Hepatic stellate cell (primary cell): Measurements from ENCODE around the gene PPP1R37.
A peak's percentile ranks its signal among the peaks of the same experiment; 100 is the strongest.

Source experiments
- DNase-seq: peaks from one replicate; pipeline ENCODE4 v3.0.0; 2011; ENCODE audit warnings: low spot score

PPP1R37 gene

DNA sequence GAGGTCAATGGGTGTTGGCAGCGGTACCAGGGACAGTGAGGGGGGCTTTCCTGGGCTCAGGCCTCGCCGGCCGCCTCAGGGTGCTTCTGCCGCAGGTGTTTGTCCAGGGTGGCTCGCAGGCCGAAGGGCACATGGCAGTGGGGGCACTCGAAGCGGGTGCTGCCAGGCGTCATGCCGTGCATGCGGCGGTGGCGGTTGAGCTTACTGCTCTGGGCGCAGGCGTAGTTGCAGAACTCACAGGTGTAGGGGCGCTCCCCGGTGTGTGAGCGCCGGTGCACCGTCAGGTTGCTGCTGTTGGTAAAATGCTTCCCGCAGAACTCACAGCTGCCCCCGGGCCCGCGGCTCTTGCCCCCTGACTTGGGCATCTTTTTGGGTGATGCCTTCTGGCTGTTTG, 21.4 kb upstream of the PPP1R37 start:
- no peak for DNase-seq

DNA sequence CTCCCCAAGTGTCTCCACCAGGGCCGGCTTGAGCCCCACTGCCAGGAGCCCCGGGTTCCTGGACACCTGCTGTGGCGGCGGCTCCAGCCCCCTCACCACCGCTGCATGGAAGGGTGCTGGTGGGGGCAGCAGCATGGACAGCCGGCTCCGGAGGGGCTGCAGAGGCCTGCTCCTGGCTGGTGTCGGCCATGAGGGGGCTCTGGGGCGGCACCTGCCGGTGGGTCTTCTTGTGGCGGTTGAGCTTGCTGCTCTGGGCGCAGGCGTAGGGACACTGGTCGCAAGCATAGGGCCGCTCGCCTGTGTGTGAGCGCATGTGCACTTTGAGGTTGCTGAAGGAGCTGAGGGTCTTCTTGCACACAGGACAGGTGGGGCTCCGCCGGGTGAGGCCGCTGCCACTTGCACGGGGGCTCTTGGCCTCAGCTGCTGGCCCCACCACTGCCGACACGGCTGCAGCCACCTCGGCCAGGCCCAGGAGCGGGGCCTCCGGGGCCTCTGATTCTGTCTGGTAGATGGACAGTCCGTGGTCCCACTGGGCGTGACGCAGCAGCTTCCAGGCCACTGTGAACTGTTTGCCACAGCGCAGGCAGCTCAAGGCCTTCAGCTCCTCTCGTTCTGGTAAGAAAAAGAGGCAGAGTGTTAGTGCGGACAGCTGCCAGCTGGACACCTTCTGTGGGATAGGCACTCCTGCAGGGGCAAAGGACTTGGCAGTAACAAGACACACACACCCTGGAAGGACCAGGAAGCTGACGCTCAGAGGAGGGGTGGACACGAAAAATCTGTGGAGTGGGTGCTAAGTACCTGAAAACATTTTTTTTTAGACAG, 20.8 kb upstream of the PPP1R37 start:
- DNase-seq = no peak

DNA sequence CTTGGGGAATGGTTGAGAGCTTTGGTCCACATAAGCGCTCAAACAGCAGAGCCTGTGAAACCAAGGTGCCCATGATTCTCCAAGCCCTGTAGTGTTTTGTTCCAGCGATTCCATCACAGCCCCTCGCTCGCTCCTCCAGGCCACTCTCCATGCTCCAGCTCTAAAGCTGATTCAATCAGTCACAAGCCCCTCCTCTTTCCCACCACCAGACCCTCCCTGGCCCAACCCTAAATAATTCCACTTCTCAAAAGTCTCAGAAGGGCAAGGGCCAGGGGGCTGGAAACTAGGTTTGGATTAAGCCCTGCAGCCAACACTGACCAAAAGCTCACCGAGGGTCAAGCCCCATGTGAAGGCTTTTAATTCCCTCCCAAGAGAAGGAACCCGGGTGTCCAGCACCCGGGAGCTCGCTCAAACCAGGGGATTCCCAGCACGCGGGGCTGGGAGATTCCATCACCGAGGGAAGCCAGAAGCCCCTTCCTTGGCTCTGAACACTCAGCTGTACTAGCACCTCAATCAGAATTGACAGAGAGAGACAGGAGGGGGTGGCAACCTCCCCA, 18.2 kb upstream of the PPP1R37 start:
- DNase-seq = no peak

DNA sequence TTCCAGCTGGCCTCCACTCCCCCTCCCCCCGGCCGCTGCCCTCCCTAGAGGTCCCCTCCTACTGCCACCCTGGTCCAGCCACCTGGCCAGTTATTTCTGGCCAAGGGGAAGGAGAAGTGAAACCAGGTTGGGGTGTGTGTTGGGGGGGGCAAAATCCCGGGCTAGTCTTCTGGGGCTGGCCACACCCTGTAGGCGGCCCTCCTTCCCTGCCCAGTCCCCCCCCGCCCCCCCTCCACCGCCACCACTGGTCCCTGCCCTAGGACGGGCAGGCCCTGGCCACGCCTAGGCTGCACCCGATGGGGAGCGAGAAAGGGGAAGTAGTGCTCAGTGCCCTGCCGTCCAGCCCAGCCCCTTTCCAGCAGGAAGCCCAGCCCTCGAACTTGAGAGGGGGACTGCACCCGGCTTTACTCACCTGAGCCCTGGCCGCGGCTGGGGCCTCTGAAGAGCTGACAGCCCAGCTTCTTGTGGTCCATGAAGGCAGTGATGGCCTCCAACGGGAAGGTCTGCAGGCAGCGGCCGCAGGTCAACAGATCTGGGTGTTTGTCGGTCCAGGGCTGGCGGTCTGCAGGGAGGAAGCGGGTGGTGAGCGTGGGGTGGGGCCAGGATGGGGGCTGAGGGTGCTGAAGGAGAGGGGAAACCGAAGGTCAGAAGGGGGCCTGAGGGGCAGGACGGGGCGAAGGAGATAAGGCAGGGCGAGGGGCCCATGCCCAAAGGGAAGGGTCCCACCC, 17.5 kb upstream of the PPP1R37 start:
- peak; percentile 76 for DNase-seq

DNA sequence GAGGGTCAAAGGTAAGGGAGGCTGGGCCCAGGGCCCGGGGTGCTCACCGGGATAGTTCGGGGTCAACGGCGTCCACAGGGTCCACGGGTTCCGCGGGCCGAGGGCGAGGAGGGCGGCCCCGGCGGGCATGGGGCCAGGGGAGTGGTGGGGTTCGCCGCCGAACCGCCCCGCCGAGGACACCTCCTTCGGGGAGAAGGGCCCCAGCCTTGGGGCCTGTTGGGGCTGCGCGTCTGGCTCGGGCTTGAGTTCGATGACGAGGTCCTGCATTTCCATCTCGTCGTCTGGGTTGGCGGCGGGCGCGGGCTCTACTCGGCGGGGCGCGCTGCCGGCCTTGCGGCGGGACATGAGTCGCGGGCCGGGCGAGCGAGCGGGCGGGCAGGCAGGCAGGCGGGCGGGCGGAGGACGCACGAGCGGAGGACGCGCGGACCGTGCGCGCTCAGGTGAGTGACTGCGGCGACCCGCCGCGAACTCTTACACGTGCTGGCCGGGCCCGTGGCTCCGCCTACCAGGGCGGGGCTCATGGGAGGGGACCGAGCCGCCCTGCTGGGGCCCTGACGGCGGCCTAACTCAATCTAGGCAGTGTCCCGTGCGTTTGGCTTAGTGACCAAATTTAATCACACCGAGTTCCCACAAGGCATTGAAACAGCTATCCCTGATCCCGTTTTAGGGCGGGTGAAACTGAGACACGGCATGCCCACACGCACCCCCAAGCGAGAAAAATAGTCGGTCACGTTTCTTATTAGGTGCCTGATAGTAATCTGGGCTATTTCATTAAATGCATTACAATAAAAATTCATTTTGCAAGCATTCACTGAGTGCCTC, 16.7 kb upstream of the PPP1R37 start, which contains the start of gene ZNF296:
TSS of gene ZNF296 (minus strand) at position 450 of the 822 bp plus-strand sequence. CDS start at position 345, 105 bp downstream.
- peak; percentile 76 for DNase-seq

DNA sequence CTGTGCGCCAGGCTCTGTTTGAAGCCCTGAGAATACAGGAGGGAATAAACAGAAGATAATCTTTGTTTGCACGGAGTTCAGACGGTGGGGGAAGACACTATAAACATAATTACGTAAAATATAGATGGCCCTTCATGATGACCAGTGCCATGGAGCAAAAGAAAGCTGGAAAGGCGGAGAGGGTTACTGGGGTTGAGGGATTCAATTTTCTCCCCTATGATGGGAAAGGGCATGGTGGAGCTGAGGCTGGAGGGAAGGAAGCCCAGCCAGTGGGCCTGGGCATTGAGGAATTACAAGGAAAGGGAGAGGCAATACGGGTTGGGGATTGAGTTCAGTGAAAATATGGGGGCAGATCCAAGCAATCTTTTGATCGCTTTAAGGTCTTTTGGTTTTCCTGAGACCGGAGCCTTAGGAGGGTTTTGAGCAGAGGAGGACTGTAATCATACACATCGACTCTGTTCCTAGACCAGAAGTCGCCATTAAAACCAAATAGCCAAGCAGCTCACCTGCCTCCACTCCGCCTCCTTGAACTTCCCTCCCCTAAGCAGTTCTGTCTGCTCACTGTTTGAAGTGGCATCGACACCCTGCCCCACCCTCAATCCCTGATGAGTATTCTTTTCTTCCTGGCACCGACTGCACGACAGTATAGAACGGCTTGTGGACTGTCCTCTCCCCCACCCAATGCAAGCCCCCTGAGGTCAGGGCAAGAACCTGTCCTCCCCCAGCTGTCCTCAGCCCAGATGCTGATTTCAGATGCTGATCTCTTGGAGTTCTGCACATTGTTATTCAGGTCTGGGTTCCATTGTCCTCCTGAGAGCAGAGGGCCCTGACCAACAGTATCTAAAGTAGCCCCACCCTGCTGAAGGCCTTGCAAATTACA, 15.9 kb upstream of the PPP1R37 start:
- no peak for DNase-seq

DNA sequence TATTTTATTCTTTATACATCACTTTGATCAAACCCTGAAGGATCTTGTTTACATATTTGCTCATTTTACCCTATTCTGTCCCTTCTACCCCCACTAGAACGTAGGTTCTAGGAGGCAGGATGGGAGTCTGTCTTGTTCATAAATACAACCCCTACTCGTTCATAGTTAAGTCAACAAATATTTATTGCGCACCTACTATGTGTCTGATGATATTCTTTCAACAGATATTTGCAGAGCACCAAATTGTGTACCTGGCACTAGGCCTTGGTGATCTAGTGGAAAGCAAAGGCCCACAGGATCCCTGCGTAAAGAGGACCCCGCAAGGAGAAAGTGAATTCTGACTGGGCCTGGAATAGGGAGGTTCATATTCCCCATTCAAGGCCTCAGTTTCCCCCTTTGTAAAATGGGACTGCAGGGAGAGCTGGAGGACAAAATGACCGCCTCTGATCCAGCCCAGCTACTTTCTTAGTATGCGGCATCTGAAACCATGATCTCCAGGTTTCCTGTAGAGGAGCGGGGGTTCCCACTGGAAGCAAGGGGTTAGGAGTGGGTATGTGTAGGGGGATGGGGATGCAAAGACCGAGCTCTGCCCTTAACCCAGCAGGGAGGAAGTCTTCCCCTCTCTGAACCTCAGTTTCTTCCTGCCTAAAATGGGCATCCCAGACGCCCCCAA, 14.5 kb upstream of the PPP1R37 start:
- DNase-seq = no peak

DNA sequence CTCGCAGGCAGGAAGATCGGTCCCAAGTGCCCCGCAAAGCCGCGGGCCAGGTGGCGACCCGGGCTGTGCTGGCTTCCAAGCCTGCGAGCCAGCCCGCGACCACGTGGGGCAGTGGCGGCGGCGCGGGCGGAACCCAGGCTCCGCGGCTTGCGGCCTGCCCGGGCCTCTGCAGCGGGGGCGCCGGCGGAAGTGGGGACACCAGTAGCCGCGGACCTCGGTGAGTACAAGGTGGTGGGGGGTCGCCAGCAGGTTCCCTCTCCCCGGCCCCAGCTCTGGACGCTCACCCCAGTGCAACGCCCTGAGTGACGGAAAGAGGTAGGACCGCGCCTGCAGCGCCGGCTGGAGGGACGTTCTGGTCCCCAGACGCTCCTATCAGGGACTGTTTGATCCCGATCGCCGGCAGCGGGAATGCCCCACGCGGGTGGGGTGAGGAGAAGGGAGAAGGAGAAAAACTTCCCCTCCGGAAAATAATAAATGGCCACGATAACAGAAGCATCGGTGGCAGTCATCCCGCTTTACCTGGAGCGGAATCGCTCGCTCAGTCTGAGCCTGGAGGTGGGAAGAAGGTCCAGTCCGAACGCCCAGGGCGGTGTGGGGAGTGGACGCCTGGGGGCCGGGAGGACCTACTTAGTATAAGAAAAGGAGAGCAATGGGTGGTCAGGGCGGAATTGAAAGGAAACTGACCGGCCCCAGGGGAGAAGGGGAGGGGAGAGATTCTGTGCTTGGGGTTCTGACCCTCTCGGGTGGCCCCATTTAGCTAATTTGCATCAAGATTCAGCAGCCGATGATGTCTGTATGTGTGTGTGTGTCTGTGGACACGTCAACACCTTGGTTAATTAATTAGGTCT, 13.7 kb upstream of the PPP1R37 start, which contains the start of gene GEMIN7:
TSS of gene GEMIN7 (plus strand) at position 198 of the 848 bp plus-strand sequence. CDS start 10,855 bp downstream, outside the sequence.
- peak; percentile 88 for DNase-seq

DNA sequence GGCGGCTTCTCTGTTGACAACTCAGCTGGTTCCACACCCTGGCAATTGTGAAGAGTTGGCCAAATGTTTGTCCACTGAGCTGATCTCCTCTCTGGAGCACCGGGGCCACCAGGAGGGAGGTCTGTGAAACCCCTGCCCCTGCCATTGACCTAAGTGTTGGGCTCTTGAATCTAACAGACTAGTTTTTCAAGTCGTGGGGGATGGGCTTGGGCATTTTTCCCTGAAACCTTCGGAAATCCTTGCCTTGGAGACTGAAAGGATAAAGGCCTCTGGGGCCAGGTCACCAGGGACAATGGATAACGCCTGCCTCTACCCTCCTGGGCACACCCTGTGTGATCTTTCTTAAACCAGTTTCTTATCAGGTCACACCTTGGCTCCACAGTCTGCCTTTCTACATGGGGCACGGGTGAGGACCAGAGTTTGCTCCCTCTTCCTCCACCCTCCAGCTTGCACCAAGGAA, 13.0 kb upstream of the PPP1R37 start:
- no peak for DNase-seq

DNA sequence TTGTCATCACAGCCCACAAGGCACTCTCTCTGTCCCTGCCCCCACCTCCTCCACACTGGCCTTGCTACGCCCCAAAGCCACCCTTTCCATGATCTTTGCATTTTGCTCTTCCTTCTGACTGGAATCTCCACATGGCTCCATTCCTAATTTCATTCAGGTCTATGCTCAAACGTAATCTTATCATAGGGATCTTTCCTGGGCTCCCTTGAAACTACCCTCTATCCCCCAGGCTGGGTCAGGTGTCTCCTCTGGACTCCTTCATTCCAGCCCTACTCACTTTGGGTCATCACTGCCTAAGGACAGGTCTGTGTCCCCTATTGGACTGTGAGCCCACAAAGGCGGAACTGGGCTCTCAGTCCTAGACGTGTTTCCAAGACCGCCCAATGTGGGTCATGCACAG, 10.8 kb upstream of the PPP1R37 start:
- no peak for DNase-seq

DNA sequence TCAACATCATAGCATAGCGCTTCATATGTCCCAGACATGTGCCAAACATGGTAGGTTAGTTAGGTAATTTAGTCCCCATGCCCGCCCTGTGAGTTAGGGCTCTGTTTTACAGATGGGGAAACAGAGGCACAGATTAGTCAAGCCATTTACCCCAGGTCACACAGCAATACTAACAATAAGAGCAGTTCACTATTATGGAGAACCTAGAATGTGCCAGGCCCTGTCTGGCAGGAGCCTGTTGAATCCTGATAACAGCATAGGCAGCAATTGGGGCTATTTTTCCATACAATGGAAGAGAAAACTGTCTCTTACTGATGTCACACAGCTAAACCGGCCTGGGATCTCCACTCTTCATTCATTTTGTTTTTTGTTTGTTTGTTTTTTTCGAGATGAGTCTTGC, 6.5 kb upstream of the PPP1R37 start:
- DNase-seq = no peak

DNA sequence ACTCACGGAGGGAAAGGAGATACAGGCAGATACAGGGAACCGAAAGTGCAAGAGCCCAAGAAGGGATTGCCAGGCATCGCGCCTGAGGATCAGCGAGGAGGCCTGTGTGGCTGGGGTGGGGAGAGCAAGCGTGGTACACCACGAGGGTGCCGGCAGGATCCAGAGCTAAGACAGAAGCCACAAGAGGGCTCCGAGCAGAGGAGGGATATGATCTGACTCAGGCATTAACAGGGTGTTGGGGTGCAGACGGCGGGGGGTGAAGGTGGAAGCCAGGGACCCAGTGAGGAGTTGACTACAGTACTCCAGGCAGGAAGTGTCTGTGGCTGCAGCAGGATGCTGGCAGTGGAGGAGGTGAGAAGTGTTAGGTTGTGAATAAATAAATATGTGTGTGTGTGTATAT, 5.4 kb upstream of the PPP1R37 start:
- DNase-seq = no peak

DNA sequence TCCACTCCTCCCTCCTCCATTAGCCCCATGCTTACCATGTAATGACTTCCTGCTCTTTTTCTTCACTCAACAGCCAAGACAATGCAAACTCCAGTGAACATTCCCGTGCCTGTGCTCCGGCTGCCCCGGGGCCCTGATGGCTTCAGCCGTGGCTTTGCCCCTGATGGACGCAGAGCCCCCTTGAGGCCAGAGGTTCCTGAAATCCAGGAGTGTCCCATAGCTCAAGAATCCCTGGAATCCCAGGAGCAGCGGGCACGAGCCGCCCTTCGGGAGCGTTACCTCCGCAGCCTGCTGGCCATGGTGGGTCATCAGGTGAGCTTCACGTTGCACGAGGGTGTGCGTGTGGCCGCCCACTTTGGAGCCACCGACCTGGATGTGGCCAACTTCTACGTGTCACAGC, 2.9 kb upstream of the PPP1R37 start:
- DNase-seq = no peak

DNA sequence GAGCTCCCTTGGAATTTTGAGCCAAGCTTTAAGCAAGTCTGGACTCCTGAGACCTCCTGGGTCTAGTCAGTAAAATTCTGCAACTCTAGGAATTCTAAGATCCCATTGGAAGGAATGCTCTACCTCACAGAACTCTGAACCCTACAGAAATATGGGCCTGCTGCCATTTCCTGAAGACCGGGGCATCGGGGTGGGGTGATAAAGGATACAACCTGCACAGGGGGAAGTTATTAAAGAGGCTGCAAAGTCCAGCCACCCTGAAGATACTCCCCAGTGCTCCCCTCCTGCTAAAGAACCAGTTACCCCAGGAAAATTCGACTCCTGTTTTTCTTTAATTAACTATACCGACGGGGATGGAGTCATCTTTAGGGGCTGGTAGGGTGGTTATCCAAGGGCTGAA, 2.4 kb upstream of the PPP1R37 start:
- no peak for DNase-seq

DNA sequence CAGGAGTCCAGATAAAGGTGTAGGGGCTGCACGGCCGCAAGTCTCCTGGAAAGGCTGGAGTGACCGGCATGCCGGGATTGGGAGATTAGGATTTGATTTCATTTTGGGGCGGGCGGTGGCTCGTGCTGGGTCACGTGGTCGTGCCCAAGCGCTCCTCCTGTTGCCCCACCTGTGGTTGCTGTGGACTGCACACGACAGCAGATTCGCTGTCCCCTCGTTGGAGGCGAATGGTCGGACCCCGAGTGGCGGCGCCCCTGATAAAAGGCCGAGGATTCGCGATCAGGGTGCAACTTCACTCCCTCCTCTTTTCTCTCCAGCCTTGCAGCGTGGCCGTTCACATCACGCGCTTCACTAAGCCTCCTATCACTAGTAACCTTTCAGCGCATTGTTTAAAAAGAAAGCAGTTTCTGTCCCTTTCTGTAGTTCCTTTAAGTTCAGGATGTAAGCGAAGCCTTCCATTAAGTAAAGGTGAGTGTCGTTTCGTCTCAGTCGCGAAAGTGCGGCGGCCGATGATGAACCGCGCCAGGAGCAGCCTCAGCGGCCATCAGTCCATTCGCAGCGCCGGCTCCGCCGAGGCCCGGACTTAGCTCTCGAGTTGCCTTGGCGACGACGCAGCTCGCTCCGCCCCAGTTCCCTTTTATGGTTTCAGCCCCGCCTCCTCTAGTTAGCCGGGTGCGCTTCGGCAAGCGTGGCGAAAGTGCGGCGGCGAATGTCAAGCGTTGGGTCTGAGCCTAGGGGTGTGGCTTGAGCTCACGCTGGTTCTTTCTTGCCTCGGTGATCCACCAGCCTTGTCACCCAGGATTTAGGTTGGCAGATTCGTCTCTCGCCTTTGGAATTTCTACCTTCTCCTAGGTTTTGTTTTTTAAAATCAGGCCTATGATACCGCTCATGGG, 1.7 kb upstream of the PPP1R37 start:
- peak; percentile 98 for DNase-seq

DNA sequence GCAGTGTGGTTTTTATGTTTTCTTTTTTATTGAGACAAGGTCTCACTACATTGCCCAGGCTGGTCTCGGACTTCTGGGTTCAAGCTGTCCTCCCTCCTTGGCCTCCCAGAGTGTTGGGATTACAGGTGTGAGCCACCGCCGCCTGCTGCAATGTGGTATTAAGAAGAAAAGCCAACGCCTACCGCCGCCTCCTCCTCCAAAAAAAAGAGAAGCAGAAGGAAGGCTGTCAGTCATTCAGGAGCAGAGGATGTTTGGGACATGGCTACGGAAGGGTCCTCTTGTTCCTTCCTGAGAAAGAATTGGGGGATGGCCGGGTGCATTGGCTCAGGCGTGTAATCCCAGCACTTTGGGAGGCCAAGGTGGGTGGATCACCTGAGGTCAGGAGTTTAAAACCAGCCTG, 1.2 kb downstream of the PPP1R37 start:
- DNase-seq = no peak

DNA sequence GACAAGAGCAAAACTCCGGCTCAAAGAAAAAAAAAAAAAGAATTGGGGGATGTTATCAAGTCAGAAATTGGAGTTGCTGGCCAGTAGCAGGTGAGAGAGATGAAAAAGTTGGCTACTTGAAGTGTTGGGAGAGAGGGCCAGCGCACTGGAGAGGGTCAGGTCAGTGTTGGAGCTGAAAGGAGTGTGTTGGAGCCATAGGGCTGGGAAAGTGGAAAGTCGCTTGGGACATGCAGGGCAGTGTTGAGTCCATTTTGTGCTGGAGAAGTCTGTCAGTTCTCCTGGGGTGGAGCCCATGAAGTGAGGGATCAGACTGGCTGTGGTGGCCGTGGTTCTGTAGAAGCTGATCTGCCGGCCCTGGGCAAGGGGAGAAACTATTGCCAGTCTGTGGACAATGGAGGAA, 1.7 kb downstream of the PPP1R37 start:
- no peak for DNase-seq
